Measurements from ENCODE around the gene SF3A1. TPM values are rescaled to one million over a fixed set of nuclear protein-coding genes. Genes with fewer than 3 reads are reported as not detected.

Gene SF3A1
- total RNA-seq, 1 donor from 2014 or later: 95.4 TPM

DNA sequence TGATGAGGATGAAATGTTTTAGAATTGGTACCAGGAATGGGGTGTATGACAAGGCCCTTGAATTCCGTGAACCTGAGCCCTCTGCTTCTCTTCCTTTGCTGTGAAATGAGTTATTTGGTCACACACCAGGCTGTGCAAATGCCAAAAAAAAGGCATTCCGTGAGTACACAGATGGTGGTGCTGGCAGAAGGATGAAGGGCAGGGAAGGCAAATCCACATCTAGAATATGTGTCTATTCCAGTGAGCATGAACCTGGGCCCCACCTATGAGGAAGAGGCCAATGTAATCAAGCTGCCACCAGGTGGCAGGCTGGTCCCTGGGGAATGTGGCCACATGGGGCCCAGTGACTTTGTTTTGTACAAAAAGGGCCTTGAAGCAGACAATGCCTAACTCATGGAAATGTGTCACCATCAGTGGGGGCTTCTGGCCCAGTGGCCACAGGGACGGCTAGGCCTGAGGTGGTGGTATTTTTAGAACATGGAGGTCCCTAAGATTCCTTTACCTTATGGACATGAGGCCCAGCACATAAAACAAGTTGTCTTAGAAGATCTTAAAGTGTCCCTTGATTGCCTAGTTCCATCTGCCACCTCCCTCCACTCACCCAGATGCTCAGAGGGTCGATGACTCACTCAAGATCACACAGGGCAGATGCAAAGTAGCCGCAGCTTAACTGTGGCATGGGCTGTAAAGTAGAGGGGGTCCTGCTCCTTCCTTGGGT is 34.4 kb upstream of the SF3A1 start:
- no peak for ATAC-seq
- intact Hi-C loops (cut with DNase I): loop anchor here (1.0 to 10.0 kb wide), 2 partner anchors 94 to 364 kb away; no protein-coding TSS in a partner anchor

DNA sequence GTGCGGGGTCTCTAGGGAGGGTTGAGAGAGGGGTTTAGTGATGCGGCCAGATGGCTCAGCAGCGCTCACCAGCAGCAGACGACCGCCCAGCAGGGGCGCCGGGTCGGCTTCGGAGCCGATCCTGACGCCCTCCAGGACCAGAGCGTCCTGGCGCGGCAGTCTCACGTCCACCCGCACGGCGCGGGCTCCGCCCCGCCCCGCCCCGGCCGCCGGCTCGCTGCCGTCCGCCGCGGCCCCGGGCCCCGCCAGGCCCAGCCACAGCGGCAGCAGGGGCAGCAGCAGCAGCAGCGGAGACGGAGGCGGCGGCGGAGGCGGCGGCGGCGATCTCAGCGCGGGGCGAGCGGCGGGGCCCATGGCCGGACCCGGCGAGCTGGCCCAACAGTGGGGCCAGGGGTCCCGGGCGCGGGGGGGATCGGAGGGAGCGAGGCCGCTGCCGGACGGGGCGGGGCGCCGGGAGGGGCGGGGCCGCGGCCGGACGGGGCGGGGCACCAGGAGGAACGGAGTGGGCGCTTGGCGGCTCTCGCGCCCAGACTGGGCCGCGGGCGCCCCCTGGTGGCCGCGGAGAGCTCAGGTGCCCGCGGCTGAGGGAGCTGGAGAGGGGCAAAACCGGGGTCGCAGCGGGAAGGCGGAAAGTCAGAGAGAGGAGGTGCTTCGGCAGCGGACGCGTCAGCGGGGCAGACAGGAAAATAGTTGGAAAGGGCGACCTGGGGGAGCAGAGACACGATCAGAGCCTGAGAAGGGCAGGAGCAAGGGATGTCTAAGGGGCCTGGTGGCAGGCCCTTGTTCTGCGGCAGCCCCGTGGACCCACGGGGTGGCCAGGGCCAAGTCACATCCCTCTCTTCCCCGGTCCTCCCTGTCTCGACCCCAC is 30.5 kb upstream of the SF3A1 start, which contains the start of gene RNF215:
TSS of gene RNF215 (minus strand) at position 452 of the 868 bp plus-strand sequence. CDS start at position 354, 98 bp downstream.
- ATAC-seq (peak; percentile 95), DNase-seq (ENCODE audit: missing footprints) (peak; percentile 92)
- intact Hi-C loops (cut with DNase I): loop anchor here (1.0 to 5.0 kb wide), 5 partner anchors 99 to 278 kb away; no protein-coding TSS in a partner anchor

More for the DNA sequence above, 34.4 kb upstream of the SF3A1 start:
- DNase-seq (ENCODE audit: missing footprints): no peak

GRCh38 chr22:30386608-30386959 is 29.9 kb upstream of the SF3A1 start:
- ATAC-seq (no peak), DNase-seq (ENCODE audit: missing footprints) (no peak)
- intact Hi-C loops (cut with DNase I): loop anchor here (2.0 to 5.0 kb wide), 2 partner anchors 109 to 278 kb away; no protein-coding TSS in a partner anchor

GRCh38 chr22:30385942-30386341 is 29.2 kb upstream of the SF3A1 start:
- no peak for ATAC-seq
- peak; percentile 35 for DNase-seq (ENCODE audit: missing footprints)
- intact Hi-C loops (cut with DNase I): loop anchor here (2.0 to 5.0 kb wide), 2 partner anchors 109 to 277 kb away; no protein-coding TSS in a partner anchor

DNA sequence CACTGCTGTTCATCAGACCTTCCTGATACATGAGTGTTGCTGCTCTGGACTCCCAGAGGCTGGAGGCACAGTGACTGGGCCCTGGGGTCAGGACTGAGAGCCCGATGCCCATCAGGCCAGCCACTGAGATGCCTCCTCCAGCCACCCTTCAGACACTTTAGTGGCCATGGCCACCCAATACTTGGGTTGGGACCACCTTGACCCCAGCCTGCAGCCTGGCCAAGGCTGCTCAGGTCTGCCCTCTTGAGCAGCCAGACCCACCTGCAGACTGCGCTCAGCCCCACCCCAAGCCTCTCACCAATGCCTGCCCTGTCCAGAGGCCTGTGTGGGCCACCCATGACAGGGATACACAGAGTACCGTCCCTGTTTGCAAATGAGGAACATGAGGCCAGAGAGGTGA is 26.4 kb upstream of the SF3A1 start:
- DNase-seq (ENCODE audit: missing footprints) (peak; percentile 66), ATAC-seq (no peak)
- intact Hi-C loops (cut with DNase I): no loop called here

GRCh38 chr22:30382340-30382739 is 25.6 kb upstream of the SF3A1 start:
- intact Hi-C loops (cut with DNase I): no loop called here
- ATAC-seq: peak; percentile 27
- DNase-seq (ENCODE audit: missing footprints): peak; percentile 55

DNA sequence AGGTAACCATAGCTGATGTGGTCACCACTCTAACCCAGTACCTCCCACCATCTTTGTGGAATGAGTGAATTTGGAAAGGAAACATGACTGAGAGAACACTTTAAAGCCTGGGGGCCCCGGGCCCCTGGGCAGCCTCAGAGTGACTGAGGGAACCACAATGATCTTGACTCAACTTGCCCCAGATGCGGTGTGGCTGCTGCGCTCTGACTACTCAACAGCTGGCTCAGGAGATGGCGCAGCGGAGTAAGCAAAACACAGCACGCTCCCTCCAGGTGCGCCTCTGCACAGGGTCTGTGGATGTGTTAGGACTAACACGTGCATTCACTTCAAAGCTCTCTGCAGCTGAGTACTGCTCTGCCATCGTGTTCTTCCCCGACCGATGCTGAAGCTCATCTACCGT is 24.6 kb upstream of the SF3A1 start:
- peak; percentile 43 for DNase-seq (ENCODE audit: missing footprints)
- intact Hi-C loops (cut with DNase I): no loop called here
- ATAC-seq: no peak

- ATAC-seq (no peak), DNase-seq (ENCODE audit: missing footprints) (peak; percentile 30)
- intact Hi-C loops (cut with DNase I): no loop called here
Measured at GRCh38 chr22:30380011-30380410, 23.3 kb upstream of the SF3A1 start.

DNA sequence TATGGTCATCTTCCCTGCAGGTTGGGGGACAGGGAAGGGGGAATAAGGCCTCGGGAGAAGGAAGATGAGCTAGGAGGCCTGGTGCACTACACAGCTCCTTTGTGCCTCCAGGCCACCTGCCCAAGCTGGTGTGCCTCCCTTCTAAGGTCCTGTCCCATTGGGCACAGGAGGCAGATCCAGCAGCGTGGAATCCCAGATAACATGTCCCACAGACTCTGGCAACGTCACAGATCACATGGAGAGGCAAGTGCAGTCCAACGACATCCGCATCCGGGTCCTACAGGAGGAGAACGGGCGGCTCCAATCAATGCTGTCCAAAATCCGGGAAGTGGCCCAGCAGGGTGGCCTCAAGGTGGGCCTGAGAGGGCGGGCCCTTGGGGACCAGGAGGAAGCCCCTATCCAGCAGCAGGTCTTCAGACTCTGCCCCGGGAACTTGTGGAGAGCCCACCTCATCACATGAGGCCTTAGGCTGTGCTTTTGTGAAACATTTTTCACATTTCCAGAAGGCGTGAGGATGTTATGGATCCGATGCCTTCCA is 18.7 kb upstream of the SF3A1 start:
- intact Hi-C loops (cut with DNase I): no loop called here
- DNase-seq (ENCODE audit: missing footprints) (peak; percentile 59), ATAC-seq (peak; percentile 4)

- ATAC-seq (no peak), DNase-seq (ENCODE audit: missing footprints) (peak; percentile 28)
- intact Hi-C loops (cut with DNase I): no loop called here
Measured at GRCh38 chr22:30373331-30374325, 16.9 kb upstream of the SF3A1 start.

DNA sequence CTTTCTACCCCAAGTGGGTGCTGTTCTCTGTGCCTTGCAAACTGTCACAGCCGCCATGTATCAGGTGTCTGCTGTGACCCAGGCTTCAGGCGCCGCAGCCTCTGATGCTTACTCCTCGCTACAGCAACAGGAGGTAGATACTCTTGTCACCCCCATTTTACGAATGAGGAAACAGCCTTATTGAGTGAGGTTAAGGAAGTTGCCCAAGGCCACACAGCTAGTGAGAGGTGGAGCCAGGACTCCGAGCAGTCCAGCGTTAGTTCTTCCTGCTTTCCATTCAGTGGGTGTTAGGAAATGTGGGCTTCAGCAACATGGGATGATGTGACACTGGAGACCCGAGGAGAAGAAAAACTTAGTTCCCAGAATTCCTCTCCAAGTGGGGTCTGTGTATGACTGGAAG is 16.2 kb upstream of the SF3A1 start:
- DNase-seq (ENCODE audit: missing footprints): no peak
- intact Hi-C loops (cut with DNase I): no loop called here
- ATAC-seq: no peak

DNA sequence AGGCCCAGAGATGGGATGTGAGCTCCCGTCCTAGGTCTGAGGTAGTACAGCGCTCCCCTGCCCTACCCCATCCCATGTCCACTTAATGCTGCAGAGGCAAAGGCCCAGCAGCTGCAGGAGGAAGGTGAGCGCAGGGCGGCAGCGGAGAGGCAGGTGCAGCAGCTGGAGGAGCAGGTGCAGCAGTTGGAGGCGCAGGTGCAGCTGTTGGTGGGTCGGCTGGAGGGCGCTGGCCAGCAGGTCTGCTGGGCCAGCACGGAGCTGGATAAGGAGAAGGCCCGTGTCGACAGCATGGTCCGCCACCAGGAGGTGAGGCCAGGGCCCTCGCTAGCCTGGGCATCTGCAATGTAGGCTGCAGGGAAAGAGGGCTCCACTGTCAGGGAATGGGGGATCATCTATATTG is 15.3 kb upstream of the SF3A1 start:
- DNase-seq (ENCODE audit: missing footprints) (no peak), ATAC-seq (no peak)
- intact Hi-C loops (cut with DNase I): no loop called here

GRCh38 chr22:30371321-30371720 is 14.6 kb upstream of the SF3A1 start:
- DNase-seq (ENCODE audit: missing footprints) (no peak), ATAC-seq (no peak)
- intact Hi-C loops (cut with DNase I): no loop called here

- intact Hi-C loops (cut with DNase I): no loop called here
- ATAC-seq: no peak
- DNase-seq (ENCODE audit: missing footprints): no peak
Measured at GRCh38 chr22:30370641-30371230, 14.0 kb upstream of the SF3A1 start.

DNA sequence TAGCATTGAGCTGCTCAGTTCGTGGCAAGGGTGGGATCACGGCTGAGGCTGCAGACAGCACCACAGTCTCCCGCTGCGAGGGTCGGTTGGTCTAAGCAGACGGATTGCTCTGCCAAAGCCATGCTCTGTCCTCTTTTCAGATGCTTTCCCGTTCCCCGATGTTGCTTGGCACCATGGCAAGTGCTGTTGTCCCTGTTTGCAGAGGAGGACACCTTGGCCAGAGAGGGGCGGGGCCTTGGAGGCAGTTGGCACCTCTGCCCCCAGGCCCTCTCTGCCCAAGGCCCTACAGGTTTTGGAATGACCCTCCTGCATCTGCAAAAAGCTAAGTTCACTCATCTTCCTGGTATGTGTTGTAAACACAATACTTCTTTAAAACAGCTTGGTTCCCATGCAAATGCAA is 11.7 kb upstream of the SF3A1 start:
- intact Hi-C loops (cut with DNase I): no loop called here
- DNase-seq (ENCODE audit: missing footprints) (peak; percentile 40), ATAC-seq (no peak)

DNA sequence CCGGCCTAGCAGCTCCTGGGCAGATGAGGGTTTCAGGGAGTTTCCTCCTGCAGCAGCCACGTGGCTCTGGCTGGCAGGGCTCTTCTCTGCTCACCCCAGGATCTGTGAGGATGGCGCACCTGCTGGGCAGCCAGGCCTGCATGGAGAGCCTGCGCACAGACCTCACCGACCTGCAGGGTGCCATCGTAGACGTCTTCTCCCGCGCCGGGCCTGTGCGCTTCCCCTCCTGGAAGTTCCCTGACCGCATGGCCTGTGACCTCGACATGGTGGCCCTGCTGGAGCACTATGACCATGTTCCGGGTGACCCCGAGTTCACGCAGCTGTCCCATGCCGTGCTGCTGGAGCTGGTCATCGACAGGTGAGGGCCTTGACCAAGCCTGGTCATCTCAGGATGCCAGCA is 9.2 kb upstream of the SF3A1 start:
- DNase-seq (ENCODE audit: missing footprints) (peak; percentile 62), ATAC-seq (no peak)
- intact Hi-C loops (cut with DNase I): no loop called here

- no peak for ATAC-seq
- intact Hi-C loops (cut with DNase I): no loop called here
- no peak for DNase-seq (ENCODE audit: missing footprints)
Measured at GRCh38 chr22:30362651-30363281, 6.1 kb upstream of the SF3A1 start.

Data from Right ventricle myocardium inferior (tissue), 1 donor.